IMR-90 (cell line): ENCODE measurements around the gene NPC1. TPM values are rescaled to one million over a fixed set of nuclear protein-coding genes. Genes with fewer than 3 reads are reported as not detected.

Experiments used
- ATAC-seq: fragments of 200-7000 bp; cut with Tn5 transposase; 2 replicates; pipeline ENCODE4 v1.9.1; 2020; ENCODE audit warnings: low read depth, mild to moderate bottlenecking, moderate library complexity
- BruUV-seq: library from RNA; stranded (reverse); fragments of 400-500 nt; replicated peaks from 2 replicates; lab custom pipeline; 2021; lab: Mats Ljungman, UMichigan
- CTCF ChIA-PET: fragments of 300-600 bp; formaldehyde crosslinking; extraction: SDS; loops from one replicate; lab custom pipeline; 2021; ENCODE audit warnings: antibody characterized with exemption; lab: Yijun Ruan, JAX
- POLR2A ChIA-PET: fragments of 300-600 bp; sonication (Branson Sonifier 250); formaldehyde crosslinking; loops from one replicate; lab custom pipeline; 2022; ENCODE audit warnings: antibody characterized with exemption; ENCODE audit not compliant: unreplicated experiment; lab: Charles Lee
- DNase-seq: peaks from one replicate; pipeline ENCODE4 v3.0.0; 2013
- H2AFZ ChIP-seq: replicated peaks from 2 replicates; pipeline ENCODE3; 2013; ENCODE audit warnings: low read length, mild to moderate bottlenecking; ENCODE audit not compliant: poor library complexity
- H2AK5ac ChIP-seq: 2 replicates; pipeline ENCODE4 v1.6.1; 2013; ENCODE audit warnings: low read depth, low read length, inconsistent platforms
- H2AK9ac ChIP-seq: replicated peaks from 2 replicates; pipeline ENCODE3; 2013; ENCODE audit warnings: mild to moderate bottlenecking, low read depth, low read length, moderate library complexity; ENCODE audit not compliant: poor library complexity
- H2BK120ac ChIP-seq: 2 replicates; pipeline ENCODE4 v1.6.1; 2013; ENCODE audit warnings: low read depth, low read length, inconsistent platforms
- H2BK15ac ChIP-seq: 3 replicates; pipeline ENCODE4 v1.6.1; 2013; ENCODE audit warnings: low read depth, low read length, inconsistent platforms
- H2BK20ac ChIP-seq: 2 replicates; pipeline ENCODE4 v1.6.1; 2013; ENCODE audit warnings: low read depth, mild to moderate bottlenecking, inconsistent platforms, low read length, moderate library complexity
- H2BK5ac ChIP-seq: 2 replicates; pipeline ENCODE4 v1.6.1; 2013; ENCODE audit warnings: mild to moderate bottlenecking, low read depth, low read length, inconsistent platforms; ENCODE audit not compliant: poor library complexity, severe bottlenecking
- H3K14ac ChIP-seq: replicated peaks from 2 replicates; pipeline ENCODE4 v1.6.1; 2013; ENCODE audit warnings: low read depth, low read length, inconsistent platforms
- H3K18ac ChIP-seq: 2 replicates; pipeline ENCODE4 v1.6.1; 2013; ENCODE audit warnings: low read depth, low read length, control low read depth
- H3K23ac ChIP-seq: 2 replicates; pipeline ENCODE4 v1.6.1; 2013; ENCODE audit warnings: low read depth, low read length, inconsistent platforms
- H3K27ac ChIP-seq: 2 replicates; pipeline ENCODE4 v1.5.1; 2013; ENCODE audit warnings: mild to moderate bottlenecking, control low read depth, low read length; ENCODE audit not compliant: insufficient read depth
- H3K27me3 ChIP-seq: 2 replicates; pipeline ENCODE4 v1.6.1; 2013; ENCODE audit warnings: low read length; ENCODE audit not compliant: control insufficient read depth, insufficient read depth
- H3K36me3 ChIP-seq: 2 replicates; pipeline ENCODE4 v1.6.1; 2013; ENCODE audit warnings: low read length, mixed read lengths; ENCODE audit not compliant: control insufficient read depth, insufficient read depth
- H3K4ac ChIP-seq: 2 replicates; pipeline ENCODE4 v1.6.1; 2013; ENCODE audit warnings: low read depth, low read length, inconsistent platforms
- H3K4me1 ChIP-seq: 2 replicates; pipeline ENCODE4 v1.6.1; 2013; ENCODE audit warnings: low read length, mixed read lengths; ENCODE audit not compliant: control insufficient read depth, insufficient read depth
- H3K4me2 ChIP-seq: 2 replicates; pipeline ENCODE4 v1.6.1; 2013; ENCODE audit warnings: low read depth, mild to moderate bottlenecking, control low read depth, low read length, moderate library complexity
- H3K4me3 ChIP-seq: 2 replicates; pipeline ENCODE4 v1.5.1; 2013; ENCODE audit warnings: low read depth, mild to moderate bottlenecking, control low read depth, low read length, moderate library complexity; ENCODE audit not compliant: insufficient read depth
- H3K56ac ChIP-seq: 2 replicates; pipeline ENCODE4 v1.6.1; 2013; ENCODE audit warnings: low read length, inconsistent platforms; ENCODE audit not compliant: insufficient read depth; ENCODE audit errors: extremely low read depth
- H3K79me1 ChIP-seq, 2 experiments: 2 replicates each; pipeline ENCODE4 v1.6.1; 2013; ENCODE audit warnings: low read length in 2 of 2, inconsistent platforms in 1 of 2, low read depth in 1 of 2
- H3K9ac ChIP-seq: 2 replicates; pipeline ENCODE4 v1.6.1; 2013; ENCODE audit warnings: low read depth, low read length, control low read depth
- H3K9me1 ChIP-seq: 2 replicates; pipeline ENCODE4 v1.6.1; 2013; ENCODE audit warnings: low read length, inconsistent platforms; ENCODE audit not compliant: insufficient read depth
- H3K9me3 ChIP-seq: 2 replicates; pipeline ENCODE4 v1.6.1; 2013; ENCODE audit warnings: low read length; ENCODE audit not compliant: control insufficient read depth, insufficient read depth
- H4K20me1 ChIP-seq: 2 replicates; pipeline ENCODE4 v1.6.1; 2013; ENCODE audit warnings: low read length, inconsistent platforms; ENCODE audit not compliant: insufficient read depth
- H4K5ac ChIP-seq: 2 replicates; pipeline ENCODE4 v1.6.1; 2013; ENCODE audit warnings: mild to moderate bottlenecking, low read depth, low read length, control low read depth
- H4K8ac ChIP-seq, 2 experiments: 2 replicates each; pipeline ENCODE4 v1.6.1; 2013; ENCODE audit warnings: low read depth in 2 of 2, low read length in 2 of 2, control low read depth in 1 of 2, inconsistent platforms in 1 of 2
- H4K91ac ChIP-seq: 2 replicates; pipeline ENCODE4 v1.6.1; 2013; ENCODE audit warnings: low read depth, low read length, inconsistent platforms; ENCODE audit not compliant: insufficient read depth
- BHLHE40 ChIP-seq: fragments of 150-350 bp; IDR thresholded peaks from 2 replicates; pipeline ENCODE4 v1.6.1; 2016; ENCODE audit warnings: mild to moderate bottlenecking, low read depth, low read length
- CEBPB ChIP-seq: IDR thresholded peaks from 2 replicates; pipeline ENCODE4 v1.6.1; 2012; ENCODE audit warnings: low read depth, low read length, improper control_type of control experiment
- CHD1 ChIP-seq: IDR thresholded peaks from 2 replicates; pipeline ENCODE4 v1.6.1; 2012; ENCODE audit warnings: low read depth, low read length, improper control_type of control experiment
- ELK1 ChIP-seq: fragments of 150-350 bp; IDR thresholded peaks from 2 replicates; pipeline ENCODE4 v1.6.1; 2016; ENCODE audit warnings: low read depth, mild to moderate bottlenecking, low read length, moderate library complexity, borderline replicate concordance
- FOS ChIP-seq: fragments of 150-350 bp; IDR thresholded peaks from 2 replicates; pipeline ENCODE4 v1.6.1; 2016; ENCODE audit warnings: low read depth, low read length
- MXI1 ChIP-seq: IDR thresholded peaks from 2 replicates; pipeline ENCODE4 v1.6.1; 2012; ENCODE audit warnings: low read depth, mild to moderate bottlenecking, low read length, moderate library complexity, borderline replicate concordance
- POLR2A ChIP-seq: IDR thresholded peaks from 2 replicates; pipeline ENCODE4 v1.6.1; 2012; ENCODE audit warnings: mild to moderate bottlenecking, low read depth, low read length
- RAD21 ChIP-seq: IDR thresholded peaks from 2 replicates; pipeline ENCODE4 v1.6.1; 2012; ENCODE audit warnings: low read length, improper control_type of control experiment
- RCOR1 ChIP-seq: IDR thresholded peaks from 2 replicates; pipeline ENCODE4 v1.6.1; 2012; ENCODE audit warnings: mild to moderate bottlenecking, low read length, improper control_type of control experiment; ENCODE audit not compliant: insufficient replicate concordance
- RFX5 ChIP-seq: IDR thresholded peaks from 2 replicates; pipeline ENCODE4 v1.8.0; 2012; ENCODE audit warnings: low read depth, mild to moderate bottlenecking, low read length, moderate library complexity
- SMC3 ChIP-seq: fragments of 150-350 bp; IDR thresholded peaks from 2 replicates; pipeline ENCODE4 v1.6.1; 2016; ENCODE audit warnings: low read depth, mild to moderate bottlenecking, antibody characterized with exemption, low read length, moderate library complexity
- USF2 ChIP-seq: fragments of 150-350 bp; IDR thresholded peaks from 2 replicates; pipeline ENCODE4 v1.6.1; 2017; ENCODE audit warnings: mild to moderate bottlenecking, antibody characterized with exemption, low read length, low read depth
- WGBS, 2 experiments: methylation state at CpG; one replicate each; pipeline versions ENCODE4 v1.1.5 to v1.1.7; 2013; ENCODE audit warnings: missing lambda C conversion rate in 2 of 2; ENCODE audit not compliant: insufficient read length in 1 of 2; ENCODE audit errors: extremely low coverage in 2 of 2; 5-methylcytosine and 5-hydroxymethylcytosine counted together
- dilution Hi-C: fragments of 300-500 bp; cut with HindIII; formaldehyde crosslinking; loops from one replicate; pipeline ENCODE4 v1.14.3; 2018; ENCODE audit warnings: low sequenced_read_pairs; ENCODE audit not compliant: unreplicated experiment
- in situ Hi-C: fragments of 300-500 bp; cut with MboI; formaldehyde crosslinking; loops from 3 replicates; pipeline ENCODE4 v1.14.3; 2019; ENCODE audit warnings: low sequenced_read_pairs, inconsistent platforms, mixed read lengths
- intact Hi-C: fragments of 100-400 bp; cut with micrococcal nuclease; formaldehyde crosslinking; loops from 2 replicates; pipeline ENCODE4 v1.10.0; 2022
- polyA plus RNA-seq, 3 experiments: library from polyadenylated mRNA; depleted of rRNA; stranded (reverse); fragments of >200 nt; gene quantifications; 2 replicates each; pipeline ENCODE4 v1.2.3, GENCODE V29; 2012; ENCODE audit warnings: low replicate concordance in 1 of 3
- total RNA-seq: library from RNA; depleted of rRNA; stranded (reverse); fragments of >200 nt; gene quantifications from 2 replicates; pipeline ENCODE4 v1.2.3, GENCODE V29; 2012
- TF ChIP-seq, protein P1 (sequence below): conservative IDR thresholded peaks from 2 replicates; pipeline ENCODE4 v1.5.1; 2012; ENCODE audit warnings: mild to moderate bottlenecking, low read depth, low read length, improper control_type of control experiment

Gene NPC1
- total and polyA plus RNA-seq, 2 of the 4 experiments (the other 2 are of a cell fraction) = 7.5 to 7.9 TPM

- WGBS, 2 experiments = no CpG with 5 or more reads among the region's 2 CpGs
- H4K91ac ChIP-seq = no peak overlapping the region
- no peaks in the 10 kb centered on the region; the same call in 1 of the 2 replicates for H4K20me1 ChIP-seq
- H2BK120ac ChIP-seq = no peak overlapping the region
- H4K8ac ChIP-seq = no peak overlapping the region
- H3K4me2 ChIP-seq = no peak overlapping the region
- ChIA-PET POLR2A (no interaction called here), CTCF (no interaction called here)
- TF ChIP-seq RCOR1 (no peak), POLR2A (no peak), RAD21 (no peak), SMC3 (no peak), RFX5 (no peak), BHLHE40 (no peak), FOS (no peak), USF2 (no peak), CHD1 (no peak), CEBPB (no peak), ELK1 (no peak), MXI1 (no peak)
- TF ChIP-seq, protein P1, sequence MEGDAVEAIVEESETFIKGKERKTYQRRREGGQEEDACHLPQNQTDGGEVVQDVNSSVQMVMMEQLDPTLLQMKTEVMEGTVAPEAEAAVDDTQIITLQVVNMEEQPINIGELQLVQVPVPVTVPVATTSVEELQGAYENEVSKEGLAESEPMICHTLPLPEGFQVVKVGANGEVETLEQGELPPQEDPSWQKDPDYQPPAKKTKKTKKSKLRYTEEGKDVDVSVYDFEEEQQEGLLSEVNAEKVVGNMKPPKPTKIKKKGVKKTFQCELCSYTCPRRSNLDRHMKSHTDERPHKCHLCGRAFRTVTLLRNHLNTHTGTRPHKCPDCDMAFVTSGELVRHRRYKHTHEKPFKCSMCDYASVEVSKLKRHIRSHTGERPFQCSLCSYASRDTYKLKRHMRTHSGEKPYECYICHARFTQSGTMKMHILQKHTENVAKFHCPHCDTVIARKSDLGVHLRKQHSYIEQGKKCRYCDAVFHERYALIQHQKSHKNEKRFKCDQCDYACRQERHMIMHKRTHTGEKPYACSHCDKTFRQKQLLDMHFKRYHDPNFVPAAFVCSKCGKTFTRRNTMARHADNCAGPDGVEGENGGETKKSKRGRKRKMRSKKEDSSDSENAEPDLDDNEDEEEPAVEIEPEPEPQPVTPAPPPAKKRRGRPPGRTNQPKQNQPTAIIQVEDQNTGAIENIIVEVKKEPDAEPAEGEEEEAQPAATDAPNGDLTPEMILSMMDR = no peak
- H2AK5ac ChIP-seq = no peak overlapping the region
- H2BK20ac ChIP-seq = no peak overlapping the region
- no peak overlapping the region for H2BK15ac ChIP-seq
- intact Hi-C loops = no loop called here
- H3K4me3 ChIP-seq = no peak overlapping the region
- no peak overlapping the region for H3K14ac ChIP-seq
- H4K5ac ChIP-seq = no peak overlapping the region
- no peaks in the 10 kb centered on the region for H3K9me3 ChIP-seq
- no peak overlapping the region for H3K4ac ChIP-seq
- H3K18ac ChIP-seq = no peak overlapping the region
- no peak overlapping the region for H3K9ac ChIP-seq
- no TSS peak for BruUV-seq
- DNase-seq = peak; percentile 37
- H3K9me1 ChIP-seq = peaks cover 7% of the 10 kb centered on the region; the same call in 1 of the 2 replicates
- H2AK9ac ChIP-seq = no peak overlapping the region
- no peak overlapping the region for H2AFZ ChIP-seq
- dilution Hi-C loops = no loop called here
- peaks cover 3 to 4% of the 10 kb centered on the region in 2 experiments; a peak in 1 of 4 replicates for H3K79me1 ChIP-seq
- peaks cover 58% of the 10 kb centered on the region for H3K36me3 ChIP-seq
- H3K27me3 ChIP-seq = no peaks in the 10 kb centered on the region
- no peaks in the 10 kb centered on the region for H3K4me1 ChIP-seq
- H3K23ac ChIP-seq = no peak overlapping the region
- no peak overlapping the region for H3K56ac ChIP-seq
- H2BK5ac ChIP-seq = no peak overlapping the region
- no peak for ATAC-seq
- in situ Hi-C loops = no loop called here
- no peak overlapping the region for H3K27ac ChIP-seq
These were observed 43.8 kb downstream of the NPC1 start for GRCh38 chr18:23542461-23542860.
